HG02588 (cell line): ENCODE results near the gene ETS1.

Experiments used
- ATAC-seq: cut with Tn5 transposase; IDR thresholded peaks from one replicate; pipeline ENCODE4 v1.9.1; 2021; ENCODE audit warnings: mild to moderate bottlenecking, moderate library complexity; ENCODE audit not compliant: unreplicated experiment

ETS1 gene

GRCh38 chr11:128417607-128418324 lies 169.6 kb downstream of the ETS1 start:
- ATAC-seq: no peak

- ATAC-seq: no peak
These were observed 170.4 kb downstream of the ETS1 start for GRCh38 chr11:128416976-128417375.

- peak; percentile 37 for ATAC-seq
These were observed 171.8 kb downstream of the ETS1 start for GRCh38 chr11:128415539-128415938.

- ATAC-seq: peak; percentile 83
These were observed 174.2 kb downstream of the ETS1 start for GRCh38 chr11:128412847-128413791.

GRCh38 chr11:128411812-128412211 lies 175.5 kb downstream of the ETS1 start:
- ATAC-seq: no peak

DNA sequence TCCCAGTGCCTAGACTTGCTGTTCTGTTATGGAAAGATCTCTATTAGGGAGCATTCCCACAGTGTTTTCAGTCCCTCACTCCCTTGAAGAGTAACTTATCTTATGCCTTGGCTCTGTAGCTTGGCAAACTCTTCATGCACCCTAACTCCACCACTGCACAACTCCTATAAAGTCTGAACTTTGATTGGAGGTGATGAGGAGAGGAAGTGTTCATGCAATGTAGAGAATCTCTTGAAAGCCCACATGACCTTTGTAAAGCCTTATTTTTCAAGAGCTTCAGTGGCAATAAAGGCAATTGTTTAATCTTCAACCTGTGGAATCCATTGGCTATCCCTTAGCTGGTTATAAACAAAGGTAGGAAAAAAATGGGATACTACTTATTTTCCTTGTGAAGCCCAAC lies 176.2 kb downstream of the ETS1 start:
- ATAC-seq: no peak

DNA sequence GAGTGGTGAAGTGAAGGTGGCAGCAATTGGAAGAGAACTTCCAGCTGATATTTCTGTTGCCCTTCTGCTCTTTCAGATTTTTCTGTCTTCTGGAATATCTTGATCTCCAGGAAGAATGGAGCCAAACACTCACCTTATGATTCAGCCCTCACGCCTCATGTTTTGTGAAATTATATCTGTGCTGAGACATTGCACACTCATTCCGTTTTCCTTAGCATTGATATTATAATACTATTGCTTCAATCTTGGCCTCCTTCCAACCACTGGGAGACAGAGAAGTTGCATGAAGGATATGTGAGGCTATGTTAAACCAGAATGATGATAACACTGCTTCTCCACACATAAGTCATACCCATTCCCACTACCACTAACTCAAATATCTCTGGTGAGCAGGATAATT lies 177.9 kb downstream of the ETS1 start:
- no peak for ATAC-seq
